ENCODE results near the gene BPI. TPM values are rescaled to one million over a fixed set of nuclear protein-coding genes. Genes with fewer than 3 reads are reported as not detected.

BPI gene
- total RNA-seq, 1 donor from 2014 or later: not detected

- Histone ChIP-seq H3K9ac (no peak overlapping the region), H3K79me2 (ENCODE audit: low read depth) (no peaks in the 10 kb centered on the region), H4K20me1 (ENCODE audit: low read depth) (no peaks in the 10 kb centered on the region), H3K9me3 (ENCODE audit: low read depth) (no peaks in the 10 kb centered on the region), H3K4me3 (no peak overlapping the region), H3K27me3 (no peaks in the 10 kb centered on the region), H3K4me2 (no peak overlapping the region), H3K36me3 (no peaks in the 10 kb centered on the region), H3F3A (ENCODE audit: low read depth) (peaks cover 4% of the 10 kb centered on the region), H3K4me1 (peaks cover 1% of the 10 kb centered on the region), H2AFZ (replicated peaks) (no peak overlapping the region), H3K27ac (no peak overlapping the region)
- DNase-seq (ENCODE audit: low spot score): no peak
- Mint-ChIP-seq H3K4me3 (no peak overlapping the region), H3K9me3 (peaks cover 6% of the 10 kb centered on the region), H3K36me3 (no peaks in the 10 kb centered on the region), H3K27me3 (ENCODE audit: insufficient read depth, low read depth) (peaks cover 7% of the 10 kb centered on the region), H3K4me1 (peaks cover 3% of the 10 kb centered on the region), H3K27ac (no peak overlapping the region)
- TF ChIP-seq EZH2 (IDR thresholded peaks at IDR 0.05): no peak
- TF ChIP-seq, protein P1, sequence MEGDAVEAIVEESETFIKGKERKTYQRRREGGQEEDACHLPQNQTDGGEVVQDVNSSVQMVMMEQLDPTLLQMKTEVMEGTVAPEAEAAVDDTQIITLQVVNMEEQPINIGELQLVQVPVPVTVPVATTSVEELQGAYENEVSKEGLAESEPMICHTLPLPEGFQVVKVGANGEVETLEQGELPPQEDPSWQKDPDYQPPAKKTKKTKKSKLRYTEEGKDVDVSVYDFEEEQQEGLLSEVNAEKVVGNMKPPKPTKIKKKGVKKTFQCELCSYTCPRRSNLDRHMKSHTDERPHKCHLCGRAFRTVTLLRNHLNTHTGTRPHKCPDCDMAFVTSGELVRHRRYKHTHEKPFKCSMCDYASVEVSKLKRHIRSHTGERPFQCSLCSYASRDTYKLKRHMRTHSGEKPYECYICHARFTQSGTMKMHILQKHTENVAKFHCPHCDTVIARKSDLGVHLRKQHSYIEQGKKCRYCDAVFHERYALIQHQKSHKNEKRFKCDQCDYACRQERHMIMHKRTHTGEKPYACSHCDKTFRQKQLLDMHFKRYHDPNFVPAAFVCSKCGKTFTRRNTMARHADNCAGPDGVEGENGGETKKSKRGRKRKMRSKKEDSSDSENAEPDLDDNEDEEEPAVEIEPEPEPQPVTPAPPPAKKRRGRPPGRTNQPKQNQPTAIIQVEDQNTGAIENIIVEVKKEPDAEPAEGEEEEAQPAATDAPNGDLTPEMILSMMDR (IDR thresholded peaks at IDR 0.05): no peak
- TF ChIP-seq EZH2phosphoT487 (IDR thresholded peaks at IDR 0.05): no peak
Measured at GRCh38 chr20:38334016-38334415, 30.1 kb downstream of the BPI start.

GRCh38 chr20:38336726-38337125 is 32.8 kb downstream of the BPI start:
- H2AFZ ChIP-seq (replicated peaks): no peak overlapping the region
- no peak overlapping the region for H3K27ac Mint-ChIP-seq
- peaks cover 15% of the 10 kb centered on the region for H3K4me1 ChIP-seq
- no peak overlapping the region for H3K4me3 ChIP-seq
- H3K36me3 ChIP-seq: no peaks in the 10 kb centered on the region
- no peak overlapping the region for H3K4me3 Mint-ChIP-seq
- H3K4me1 Mint-ChIP-seq: peaks cover 5% of the 10 kb centered on the region
- H3K9me3 ChIP-seq (ENCODE audit: low read depth): no peaks in the 10 kb centered on the region
- no peak overlapping the region for H3K4me2 ChIP-seq
- H3K27me3 Mint-ChIP-seq (ENCODE audit: insufficient read depth, low read depth): peaks cover 7% of the 10 kb centered on the region
- H3K27me3 ChIP-seq: no peaks in the 10 kb centered on the region
- no peak overlapping the region for H3K27ac ChIP-seq
- no peaks in the 10 kb centered on the region for H3K36me3 Mint-ChIP-seq
- peaks cover 19% of the 10 kb centered on the region for H3F3A ChIP-seq (ENCODE audit: low read depth)
- H3K9me3 Mint-ChIP-seq: peaks cover 6% of the 10 kb centered on the region
- DNase-seq (ENCODE audit: low spot score): no peak
- no peaks in the 10 kb centered on the region for H4K20me1 ChIP-seq (ENCODE audit: low read depth)
- H3K9ac ChIP-seq: no peak overlapping the region
- no peaks in the 10 kb centered on the region for H3K79me2 ChIP-seq (ENCODE audit: low read depth)
- TF ChIP-seq EZH2phosphoT487 (IDR thresholded peaks at IDR 0.05) (no peak), EZH2 (IDR thresholded peaks at IDR 0.05) (no peak)
- TF ChIP-seq, protein P1 (IDR thresholded peaks at IDR 0.05): no peak

- H3K79me2 ChIP-seq (ENCODE audit: low read depth): no peaks in the 10 kb centered on the region
- no peak overlapping the region for H2AFZ ChIP-seq (replicated peaks)
- peaks cover 24% of the 10 kb centered on the region for H3K4me1 ChIP-seq
- H3K4me2 ChIP-seq: no peak overlapping the region
- Mint-ChIP-seq H3K36me3 (no peaks in the 10 kb centered on the region), H3K4me3 (no peak overlapping the region), H3K27me3 (ENCODE audit: insufficient read depth, low read depth) (peaks cover 7% of the 10 kb centered on the region), H3K9me3 (peaks cover 6% of the 10 kb centered on the region), H3K4me1 (peaks cover 14% of the 10 kb centered on the region), H3K27ac (no peak overlapping the region)
- H3K36me3 ChIP-seq: no peaks in the 10 kb centered on the region
- H3K27ac ChIP-seq: no peak overlapping the region
- no peaks in the 10 kb centered on the region for H4K20me1 ChIP-seq (ENCODE audit: low read depth)
- DNase-seq (ENCODE audit: low spot score): peak; percentile 89
- TF ChIP-seq EZH2 (IDR thresholded peaks at IDR 0.05): no peak
- TF ChIP-seq, protein P1 (IDR thresholded peaks at IDR 0.05): peak; percentile 96
- no peaks in the 10 kb centered on the region for H3K9me3 ChIP-seq (ENCODE audit: low read depth)
- peaks cover 28% of the 10 kb centered on the region for H3F3A ChIP-seq (ENCODE audit: low read depth)
- no peaks in the 10 kb centered on the region for H3K27me3 ChIP-seq
- H3K4me3 ChIP-seq: no peak overlapping the region
- no peak overlapping the region for H3K9ac ChIP-seq
Measured at GRCh38 chr20:38337561-38338140, 33.7 kb downstream of the BPI start.
